Osteocyte (in vitro differentiated cells): ENCODE results near the gene SLC23A2. TPM values are rescaled to one million over a fixed set of nuclear protein-coding genes. Genes with fewer than 3 reads are reported as not detected.

Experiments
- DNase-seq: peaks from one replicate; pipeline ENCODE4 v3.0.0; 2021; ENCODE audit warnings: mixed read lengths; ENCODE audit not compliant: unreplicated experiment; ENCODE audit errors: extremely low spot score
- H3K27ac Mint-ChIP-seq: one replicate; pipeline ENCODE4 v1.8.0; 2021; ENCODE audit warnings: mild to moderate bottlenecking, mixed read lengths; ENCODE audit not compliant: unreplicated experiment
- H3K27me3 Mint-ChIP-seq: one replicate; pipeline ENCODE4 v1.8.0; 2021; ENCODE audit warnings: mixed read lengths; ENCODE audit not compliant: unreplicated experiment
- H3K36me3 Mint-ChIP-seq: one replicate; pipeline ENCODE4 v1.8.0; 2021; ENCODE audit warnings: mixed read lengths; ENCODE audit not compliant: unreplicated experiment
- H3K4me1 Mint-ChIP-seq: one replicate; pipeline ENCODE4 v1.8.0; 2021; ENCODE audit warnings: mixed read lengths; ENCODE audit not compliant: unreplicated experiment
- H3K4me3 Mint-ChIP-seq: one replicate; pipeline ENCODE4 v1.8.0; 2021; ENCODE audit warnings: mild to moderate bottlenecking, moderate library complexity, mixed read lengths; ENCODE audit not compliant: unreplicated experiment
- H3K9me3 Mint-ChIP-seq: one replicate; pipeline ENCODE4 v1.8.0; 2021; ENCODE audit warnings: mixed read lengths; ENCODE audit not compliant: unreplicated experiment
- CTCF ChIP-seq: fragments of 200-600 bp; sonication (generic); IDR thresholded peaks from 2 replicates; pipeline ENCODE4 v1.5.0; 2021; ENCODE audit warnings: antibody characterized with exemption, mild to moderate bottlenecking, moderate library complexity
- total RNA-seq: library from RNA; stranded (reverse); gene quantifications from 2 replicates; pipeline ENCODE4 v1.2.1, GENCODE V29; 2021

SLC23A2 gene
- total RNA-seq, 1 donor from 2014 or later, result 23.1 TPM

GRCh38 chr20:4896971-4897497 is 104.3 kb downstream of the SLC23A2 start:
- H3K27me3 Mint-ChIP-seq, result no peaks in the 10 kb centered on the region
- TF ChIP-seq CTCF, result no peak
- H3K4me3 Mint-ChIP-seq, result no peak overlapping the region
- DNase-seq, result no peak
- H3K9me3 Mint-ChIP-seq, result no peaks in the 10 kb centered on the region
- H3K27ac Mint-ChIP-seq, result no peak overlapping the region
- H3K36me3 Mint-ChIP-seq, result peaks cover 14% of the 10 kb centered on the region
- peaks cover 13% of the 10 kb centered on the region for H3K4me1 Mint-ChIP-seq

GRCh38 chr20:4896119-4896702 is 105.1 kb downstream of the SLC23A2 start:
- DNase-seq, result no peak
- H3K4me3 Mint-ChIP-seq, result no peak overlapping the region
- peaks cover 13% of the 10 kb centered on the region for H3K4me1 Mint-ChIP-seq
- peaks cover 10% of the 10 kb centered on the region for H3K36me3 Mint-ChIP-seq
- H3K27ac Mint-ChIP-seq, result no peak overlapping the region
- TF ChIP-seq CTCF, result no peak
- no peaks in the 10 kb centered on the region for H3K27me3 Mint-ChIP-seq
- no peaks in the 10 kb centered on the region for H3K9me3 Mint-ChIP-seq

GRCh38 chr20:4894981-4895381 is 106.3 kb downstream of the SLC23A2 start:
- Mint-ChIP-seq H3K36me3 (peaks cover 10% of the 10 kb centered on the region), H3K27ac (no peak overlapping the region), H3K9me3 (no peaks in the 10 kb centered on the region), H3K27me3 (no peaks in the 10 kb centered on the region), H3K4me3 (no peak overlapping the region), H3K4me1 (peaks cover 13% of the 10 kb centered on the region)
- peak; percentile 75 for DNase-seq
- TF ChIP-seq CTCF, result no peak

- Mint-ChIP-seq H3K4me3 (no peak overlapping the region), H3K27ac (no peak overlapping the region), H3K9me3 (no peaks in the 10 kb centered on the region), H3K4me1 (peaks cover 13% of the 10 kb centered on the region), H3K27me3 (no peaks in the 10 kb centered on the region), H3K36me3 (peaks cover 9% of the 10 kb centered on the region)
- peak; percentile 36 for DNase-seq
- no peak for TF ChIP-seq CTCF
These were observed 106.9 kb downstream of the SLC23A2 start for GRCh38 chr20:4894409-4894808.

GRCh38 chr20:4893709-4894108 is 107.6 kb downstream of the SLC23A2 start:
- peak; percentile 53 for DNase-seq
- TF ChIP-seq CTCF, result no peak
- no peaks in the 10 kb centered on the region for H3K27me3 Mint-ChIP-seq
- H3K4me3 Mint-ChIP-seq, result no peak overlapping the region
- peaks cover 8% of the 10 kb centered on the region for H3K36me3 Mint-ChIP-seq
- H3K9me3 Mint-ChIP-seq, result no peaks in the 10 kb centered on the region
- no peak overlapping the region for H3K27ac Mint-ChIP-seq
- H3K4me1 Mint-ChIP-seq, result peaks cover 8% of the 10 kb centered on the region
